ENCODE data around the gene CTDSP1.
A peak's percentile ranks its signal among the peaks of the same experiment; 100 is the strongest.

- TF ChIP-seq ZBTB33 (IDR thresholded peaks at IDR 0.05) (peak; percentile 34), CTCF (IDR thresholded peaks at IDR 0.05; ENCODE audit: low read depth, low read length, missing input control) (no peak), MAX (IDR thresholded peaks at IDR 0.05) (peak; percentile 70), JUND (IDR thresholded peaks at IDR 0.05) (no peak), HNF4A (conservative IDR thresholded peaks at IDR 0.05) (peak; percentile 95 to 97), REST (IDR thresholded peaks at IDR 0.05) (peak; percentile 81), YY1 (IDR thresholded peaks at IDR 0.05) (peak; percentile 65), SP1 (IDR thresholded peaks at IDR 0.05) (peak; percentile 85), TAF1 (conservative IDR thresholded peaks at IDR 0.05) (no peak), NR2F2 (IDR thresholded peaks at IDR 0.05) (no peak), RAD21 (IDR thresholded peaks at IDR 0.05) (peak in 1 of 2 donors; percentile 49), ATF3 (IDR thresholded peaks at IDR 0.05) (no peak)
These were observed 1.5 kb downstream of the CTDSP1 start for GRCh38 chr2:218400930-218401881.

All from liver (tissue), 3 donors.